NCI-H460 (cell line): ENCODE data around the gene SCARF2. TPM values are rescaled to one million over a fixed set of nuclear protein-coding genes. Genes with fewer than 3 reads are reported as not detected.
"Not testable (repeated sequence)": the region's sequence is repeated elsewhere in the genome, so short reads cannot be mapped to it uniquely, and the experiment has no call there.

Experiments
- DNase-seq: peaks from one replicate; pipeline ENCODE4 v3.0.0-alpha.2; 2016; ENCODE audit warnings: low read depth; ENCODE audit errors: extremely low read depth
- total RNA-seq: library from RNA; depleted of rRNA; stranded (reverse); fragments of >200 nt; shearing (Covaris generic); gene quantifications from 2 replicates; pipeline ENCODE4 v1.2.3, GENCODE V29; 2014

The SCARF2 gene
- total RNA-seq, 1 experiment from 2014 or later = 1.7 TPM

GRCh38 chr22:20414450-20414849 is 23.2 kb downstream of the SCARF2 start:
- no peak for DNase-seq

GRCh38 chr22:20414059-20414440 is 23.6 kb downstream of the SCARF2 start:
- DNase-seq = no peak

DNA sequence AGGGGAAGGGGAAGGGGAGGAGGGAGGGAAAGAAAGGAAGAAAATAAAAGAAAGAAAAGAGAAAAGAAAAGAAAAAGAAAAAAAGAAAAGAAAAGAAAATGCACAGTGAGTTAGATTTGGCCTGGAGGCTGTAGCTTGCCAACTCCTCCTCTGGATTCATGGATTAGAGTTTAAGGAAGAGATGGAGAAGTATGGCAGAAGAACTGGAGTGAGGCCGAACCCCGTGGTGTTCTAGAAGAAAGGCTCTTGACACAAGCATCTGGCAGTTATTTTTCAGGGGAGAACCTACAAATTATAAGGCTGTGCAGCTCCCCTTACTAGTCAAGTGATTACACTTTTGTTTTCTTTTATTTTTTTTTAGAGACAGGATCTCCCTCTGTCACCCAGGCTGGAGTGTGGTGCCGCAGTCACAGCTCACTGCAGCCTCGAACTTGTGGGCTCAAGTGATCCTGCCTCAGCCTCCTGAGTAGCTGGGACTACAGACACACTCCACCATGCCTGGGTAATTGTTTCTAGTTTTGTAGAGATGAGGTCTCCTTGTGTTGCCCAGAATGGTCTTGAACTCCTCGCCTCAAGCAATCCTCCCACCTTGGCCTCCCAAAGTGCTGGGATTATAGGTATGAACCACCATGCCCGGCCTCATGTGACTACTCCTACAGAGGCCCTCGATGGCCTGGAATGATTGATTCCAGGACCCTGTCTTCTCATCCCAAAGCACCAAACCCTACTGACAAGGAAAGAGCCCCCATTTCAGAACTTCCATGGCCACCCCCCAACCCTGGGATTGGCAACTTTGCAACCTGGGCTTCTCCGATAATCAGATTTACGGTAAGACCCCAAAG is 24.2 kb downstream of the SCARF2 start:
- no peak for DNase-seq

DNA sequence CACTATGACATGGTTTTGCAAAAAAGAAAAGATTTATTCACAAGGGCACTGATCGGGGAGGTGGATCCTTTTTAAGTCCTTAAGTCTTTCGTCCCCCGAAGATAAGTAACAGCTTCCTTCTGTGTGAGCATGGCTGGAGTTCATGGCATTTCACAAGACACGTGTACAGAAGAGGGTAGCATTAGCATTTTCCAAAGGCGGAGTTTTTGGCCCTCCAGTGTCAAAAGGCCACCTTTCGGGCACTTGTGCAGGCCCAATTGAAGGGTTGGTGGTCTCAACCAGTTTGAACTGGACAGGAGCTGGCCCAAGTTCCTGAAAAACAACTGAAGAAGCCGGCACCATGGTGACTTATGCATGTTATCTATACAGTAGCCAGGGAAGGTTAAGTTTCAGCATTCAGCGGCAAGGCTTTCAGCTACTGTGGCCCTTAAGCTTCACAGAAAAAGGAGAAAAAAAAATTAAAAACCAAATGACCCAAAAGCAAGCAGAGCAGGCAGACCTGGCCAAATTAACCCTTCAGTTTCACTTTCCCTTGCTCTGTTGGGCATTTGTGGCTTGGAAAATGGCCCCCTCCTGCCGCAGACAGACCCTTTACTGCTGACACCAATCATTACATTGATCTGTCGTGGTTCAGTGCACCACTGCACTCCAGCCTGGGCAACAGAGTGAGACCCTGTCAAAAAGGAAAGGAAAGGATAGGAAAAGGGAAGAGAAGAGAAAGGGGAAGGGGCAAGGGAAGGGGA is 25.0 kb downstream of the SCARF2 start:
- DNase-seq = no peak

- not testable (repeated sequence) for DNase-seq
These were observed 28.2 kb downstream of the SCARF2 start for GRCh38 chr22:20409385-20409784.

DNA sequence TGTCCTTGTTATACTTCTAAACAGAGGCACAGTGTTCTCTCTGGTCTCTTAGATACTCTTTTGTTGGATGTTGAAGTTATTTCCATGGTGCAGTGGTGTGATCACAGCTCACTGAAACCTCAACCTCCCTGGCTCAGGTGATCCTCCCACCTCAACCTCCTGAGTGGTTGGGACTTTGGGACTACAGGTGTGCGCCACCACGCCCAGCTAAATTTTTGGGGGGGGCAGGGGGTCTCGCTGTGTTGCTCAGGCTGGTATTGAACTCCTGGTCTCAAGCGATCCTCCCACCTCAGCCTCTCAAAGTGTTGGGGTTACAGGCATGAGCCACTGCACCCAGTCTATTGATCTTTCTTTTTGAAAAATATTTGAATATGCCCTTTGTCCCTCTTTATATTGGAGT is 28.7 kb downstream of the SCARF2 start:
- no peak for DNase-seq

DNA sequence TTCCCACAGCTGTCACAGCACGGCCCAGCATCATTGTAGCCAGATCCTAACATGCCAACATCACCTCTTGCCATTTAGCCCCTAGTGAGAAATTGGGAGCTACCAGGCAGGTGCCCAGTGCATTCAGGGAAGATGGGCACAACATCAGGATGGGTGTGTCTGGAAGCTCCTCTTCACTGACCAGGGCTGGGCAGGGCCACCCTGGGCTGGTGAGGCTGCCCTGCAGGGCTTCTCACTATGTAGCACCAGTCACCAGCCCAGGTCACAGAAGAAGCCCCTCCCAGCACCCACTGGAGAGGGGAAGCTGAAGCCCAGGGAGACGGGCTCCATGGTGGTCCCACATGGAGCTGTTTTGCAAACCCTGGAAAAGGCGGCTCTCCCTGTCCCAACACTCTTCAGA is 29.8 kb downstream of the SCARF2 start:
- DNase-seq = no peak

DNA sequence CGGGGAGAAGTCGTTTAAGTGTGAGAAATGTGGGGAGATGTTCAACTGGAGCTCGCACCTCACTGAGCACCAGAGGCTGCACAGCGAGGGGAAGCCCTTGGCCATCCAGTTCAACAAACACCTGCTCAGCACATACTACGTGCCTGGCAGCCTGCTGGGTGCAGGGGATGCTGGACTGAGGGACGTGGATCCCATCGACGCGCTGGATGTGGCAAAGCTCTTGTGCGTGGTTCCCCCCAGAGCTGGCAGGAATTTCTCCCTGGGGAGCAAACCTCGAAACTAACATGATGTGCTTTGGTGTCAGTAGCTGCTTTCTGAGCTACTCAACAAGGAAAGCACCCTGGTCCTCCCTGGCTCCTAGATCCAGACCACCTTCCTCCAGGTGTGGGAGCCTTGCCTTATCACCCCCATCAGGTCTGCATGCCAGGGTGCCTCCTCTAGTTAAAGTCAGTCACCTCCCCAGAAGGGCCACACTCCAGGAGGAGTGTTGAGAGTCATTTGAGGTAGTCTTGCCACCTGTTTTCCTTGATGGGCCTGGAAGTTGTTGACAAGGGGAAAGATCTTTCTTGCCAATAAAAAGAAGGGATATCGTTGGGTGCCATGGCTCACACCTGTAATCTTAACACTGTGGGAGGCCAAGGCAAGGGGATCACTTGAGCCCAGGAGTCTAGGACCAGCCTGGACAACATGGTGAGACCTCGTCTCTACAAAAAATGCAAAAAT is 30.8 kb downstream of the SCARF2 start:
- no peak for DNase-seq

GRCh38 chr22:20405931-20406685 is 31.5 kb downstream of the SCARF2 start:
- DNase-seq = no peak

DNA sequence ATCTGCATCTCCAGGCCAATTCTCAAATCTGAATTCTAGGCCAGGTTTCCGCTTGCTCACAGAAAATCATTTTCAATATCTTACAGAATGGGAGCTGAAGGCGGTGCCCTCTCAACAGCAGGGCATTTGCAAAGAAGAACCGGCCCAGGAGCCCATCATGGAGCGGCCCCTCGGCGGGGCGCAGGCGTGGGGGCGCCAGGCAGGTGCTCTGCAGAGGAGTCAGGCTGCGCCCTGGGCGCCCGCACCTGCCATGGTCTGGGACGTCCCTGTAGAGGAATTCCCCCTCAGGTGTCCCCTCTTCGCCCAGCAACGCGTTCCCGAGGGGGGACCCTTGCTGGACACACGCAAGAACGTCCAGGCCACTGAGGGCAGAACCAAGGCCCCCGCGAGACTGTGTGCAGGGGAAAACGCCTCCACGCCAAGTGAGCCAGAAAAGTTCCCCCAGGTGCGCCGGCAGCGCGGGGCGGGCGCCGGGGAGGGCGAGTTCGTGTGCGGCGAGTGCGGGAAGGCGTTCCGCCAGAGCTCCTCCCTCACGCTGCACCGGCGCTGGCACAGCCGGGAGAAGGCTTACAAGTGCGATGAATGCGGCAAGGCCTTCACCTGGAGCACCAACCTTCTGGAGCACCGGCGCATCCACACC is 32.2 kb downstream of the SCARF2 start:
- no peak for DNase-seq

DNA sequence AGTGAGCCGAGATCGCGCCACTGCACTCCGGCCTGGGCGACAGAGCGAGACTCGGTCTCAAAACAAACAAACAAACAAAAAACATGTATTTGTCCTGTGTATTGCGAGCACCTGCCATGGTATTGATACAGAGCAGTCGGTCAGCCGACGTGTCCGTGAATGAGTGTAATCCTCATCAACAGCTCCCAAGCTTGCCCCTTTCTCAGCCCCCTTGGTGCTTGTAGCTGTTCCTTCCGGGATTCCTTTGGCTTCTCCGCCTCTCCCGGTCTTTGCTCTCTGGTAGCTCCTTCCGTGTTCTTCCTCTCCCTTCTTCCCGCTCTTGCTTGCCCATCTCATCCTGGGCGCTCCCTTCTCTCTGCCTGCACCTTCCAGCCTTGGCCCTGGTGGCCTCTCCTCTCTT is 32.7 kb downstream of the SCARF2 start:
- no peak for DNase-seq

DNA sequence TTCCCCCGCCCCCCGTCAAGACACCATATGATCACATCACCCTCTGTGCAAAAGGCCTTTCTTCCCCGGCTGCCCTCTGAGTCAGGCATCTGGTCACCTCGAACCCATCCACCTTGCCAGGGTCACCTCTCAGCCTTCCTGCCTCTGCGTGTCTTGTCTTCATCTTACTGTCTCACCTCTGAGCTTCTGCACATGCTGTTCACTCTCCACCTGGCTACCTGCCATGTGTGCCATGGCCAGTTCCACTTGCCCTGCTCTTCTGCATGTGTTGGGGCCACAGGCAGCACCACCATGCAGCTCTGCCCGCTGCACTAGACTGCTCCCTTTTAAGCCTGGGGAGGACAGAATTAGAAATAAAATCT is 33.9 kb downstream of the SCARF2 start:
- DNase-seq = no peak

DNA sequence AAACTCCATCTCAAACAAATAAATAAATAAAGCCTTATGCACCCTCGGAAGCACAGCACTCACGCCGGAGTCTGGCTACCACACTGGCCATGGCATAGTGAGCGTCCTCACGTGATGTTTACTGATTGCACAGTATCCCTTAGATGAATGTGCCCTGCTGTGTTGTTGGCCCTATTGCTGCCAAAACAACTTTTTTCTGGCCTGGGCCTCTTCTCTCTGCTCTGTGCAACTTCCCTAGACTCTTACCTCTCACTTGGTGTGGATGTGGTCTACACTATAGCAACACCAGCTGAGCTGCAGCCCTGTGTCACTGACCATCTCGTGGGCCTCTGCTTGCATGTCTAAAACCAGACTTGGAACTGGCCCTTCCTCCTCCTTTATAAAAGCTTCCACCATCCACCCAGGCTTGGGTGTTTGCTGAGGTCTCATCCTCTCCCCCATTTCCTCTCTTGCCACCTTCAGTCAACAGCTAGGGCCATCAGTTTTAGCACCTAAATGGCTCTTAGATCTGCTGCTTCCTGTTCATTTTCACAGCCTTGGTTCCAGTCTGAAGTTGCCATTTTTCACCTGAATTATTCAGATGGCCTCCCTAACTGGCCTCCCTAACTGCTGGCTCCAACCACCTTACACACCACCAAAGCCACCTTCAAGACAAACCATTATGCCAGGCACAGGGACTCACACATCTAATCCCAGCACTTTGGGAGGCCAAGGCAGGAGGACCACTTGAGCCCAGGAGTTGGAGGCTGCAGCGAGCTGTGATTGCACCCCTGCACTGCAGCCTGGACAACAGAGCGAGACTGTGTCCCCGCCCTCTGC is 34.5 kb downstream of the SCARF2 start:
- no peak for DNase-seq

GRCh38 chr22:20401376-20402014 is 36.1 kb downstream of the SCARF2 start:
- no peak for DNase-seq

DNA sequence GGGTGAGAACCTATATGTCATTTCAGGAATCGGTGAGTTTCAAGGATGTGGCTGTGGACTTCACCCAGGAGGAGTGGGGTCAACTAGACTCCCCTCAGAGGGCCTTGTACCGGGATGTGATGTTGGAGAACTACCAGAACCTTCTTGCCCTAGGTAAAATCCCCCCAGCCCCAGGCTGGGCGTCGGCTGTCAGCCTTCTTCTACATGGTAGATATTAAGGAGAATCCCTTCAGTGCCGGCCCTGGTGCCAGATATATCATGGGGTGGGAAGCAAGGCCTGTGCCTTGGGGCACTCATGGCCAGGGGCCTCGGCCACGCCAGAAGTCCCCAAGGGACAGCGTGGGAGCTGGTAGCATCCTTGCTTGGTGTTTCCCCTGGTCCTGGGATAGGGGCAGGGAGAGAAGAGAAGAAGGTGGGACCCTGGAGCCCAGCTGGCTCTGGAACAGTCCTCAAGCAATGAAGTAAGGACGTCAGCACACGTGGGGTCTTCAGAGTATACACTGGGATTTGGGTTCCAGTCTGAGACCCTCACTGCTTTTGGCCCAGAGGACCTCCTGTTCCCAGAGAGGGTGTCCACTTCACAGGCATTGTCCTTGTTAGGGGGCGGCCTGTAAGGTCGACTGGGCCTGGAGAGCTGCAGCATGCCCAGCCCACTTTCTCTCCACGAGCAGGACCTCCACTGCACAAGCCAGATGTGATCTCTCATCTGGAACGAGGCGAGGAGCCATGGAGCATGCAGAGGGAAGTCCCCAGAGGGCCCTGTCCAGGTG is 36.8 kb downstream of the SCARF2 start:
- no peak for DNase-seq

DNA sequence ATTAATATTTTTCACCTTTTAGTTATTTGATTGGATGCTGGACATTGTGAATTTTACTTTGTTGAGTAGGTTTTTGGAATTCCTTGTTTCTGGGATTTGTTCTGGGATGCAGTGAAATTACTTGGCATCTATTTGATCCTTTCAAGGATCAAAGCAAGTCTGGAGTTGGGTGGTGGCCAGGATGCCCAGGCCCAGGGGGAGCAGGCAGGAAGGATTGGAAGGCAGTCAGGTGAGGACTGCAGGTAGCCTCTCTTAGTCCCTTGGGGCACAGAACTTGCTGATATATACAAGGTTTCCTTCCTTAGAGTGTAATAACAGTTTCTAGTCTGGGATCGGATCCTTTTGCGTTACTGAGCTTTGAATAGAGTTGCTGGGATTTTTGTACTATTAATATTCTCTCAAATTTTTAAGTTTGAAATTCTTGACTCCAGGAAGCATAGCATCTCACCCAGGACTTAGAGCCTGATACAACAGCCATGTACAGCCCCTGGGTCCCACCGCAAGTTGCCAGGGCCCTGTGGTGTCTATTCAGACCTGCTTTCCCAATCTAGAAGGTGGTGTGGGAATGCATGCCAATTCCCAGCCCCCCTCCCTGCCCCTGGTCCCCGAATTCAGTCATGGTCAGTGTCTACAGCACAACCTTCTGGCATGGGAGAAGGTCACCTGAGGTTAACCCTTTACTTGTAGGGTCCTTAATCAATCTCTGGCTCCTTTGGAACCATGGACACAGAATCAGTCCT is 37.6 kb downstream of the SCARF2 start:
- no peak for DNase-seq

DNA sequence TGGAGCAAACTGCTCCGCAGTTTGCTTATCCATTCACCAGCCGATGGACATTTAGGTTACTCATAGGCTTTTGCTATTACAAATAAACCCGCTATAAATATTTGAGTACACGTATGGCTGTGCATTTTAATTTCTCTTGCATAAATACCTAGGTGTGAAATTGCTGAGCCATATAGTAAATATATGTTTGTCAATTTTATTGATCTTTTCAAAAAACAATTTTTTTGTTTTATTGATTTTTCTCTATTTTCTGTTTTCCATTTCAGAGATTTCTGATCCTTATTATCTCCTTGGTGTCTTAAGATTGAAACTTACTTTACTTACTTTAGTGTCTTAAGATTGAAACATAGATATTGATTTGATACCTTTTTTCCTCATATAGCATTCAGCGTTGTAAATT is 39.2 kb downstream of the SCARF2 start:
- DNase-seq = no peak

- DNase-seq = no peak
These were observed 40.1 kb downstream of the SCARF2 start for GRCh38 chr22:20397498-20397897.
